Endothelial cell of umbilical vein (primary cell): Measurements from ENCODE around the gene BIRC5. TPM values are rescaled to one million over a fixed set of nuclear protein-coding genes. Genes with fewer than 3 reads are reported as not detected.

Experiments used
- BruUV-seq: library from RNA; stranded (reverse); fragments of 400-500 nt; replicated peaks from 2 replicates; lab custom pipeline; 2021; lab: Mats Ljungman, UMichigan
- CTCF ChIA-PET: fragments of 300-600, 350-600 bp; sonication (Branson Sonifier 250); formaldehyde crosslinking; loops from one replicate; lab custom pipeline; 2021; ENCODE audit warnings: antibody characterized with exemption, inconsistent platforms; lab: Charles Lee
- POLR2A ChIA-PET: fragments of 300-600, 350-600 bp; sonication (Branson Sonifier 250); formaldehyde crosslinking; loops from one replicate; lab custom pipeline; 2021; ENCODE audit warnings: antibody characterized with exemption, inconsistent platforms; lab: Charles Lee
- DNase-seq: peaks from one replicate; pipeline ENCODE4 v3.0.0-alpha.2; 2011; ENCODE audit warnings: low read depth, low spot score
- FAIRE-seq: peaks from 2 replicates; lab custom pipeline; 2011; peaks lifted over from hg19 to GRCh38; lab: Jason Lieb, UNC
- H2AFZ ChIP-seq: 2 replicates; pipeline ENCODE4 v1.6.0; 2012; ENCODE audit warnings: low read depth, low read length, control low read depth, inconsistent platforms
- H3K27ac ChIP-seq: 2 replicates; pipeline ENCODE4 v1.5.1; 2011; ENCODE audit warnings: low read depth, mild to moderate bottlenecking, control low read depth, low read length, moderate library complexity; ENCODE audit not compliant: insufficient read depth
- H3K27me3 ChIP-seq, 2 experiments: 2 replicates each; pipeline versions ENCODE4 v1.6.0 to v1.6.1; 2011; ENCODE audit warnings: low read length in 2 of 2, mixed read lengths in 1 of 2; ENCODE audit not compliant: control insufficient read depth in 2 of 2, insufficient read depth in 2 of 2
- H3K36me3 ChIP-seq, 2 experiments: 2 replicates in 1 of 2; 3 replicates in 1 of 2; pipeline ENCODE4 v1.5.1; 2011; ENCODE audit warnings: low read length in 2 of 2, mild to moderate bottlenecking in 1 of 2, moderate library complexity in 1 of 2; ENCODE audit not compliant: control insufficient read depth in 2 of 2, insufficient read depth in 2 of 2; ENCODE audit errors: extremely low read depth in 1 of 2
- H3K4me1 ChIP-seq: 3 replicates; pipeline ENCODE4 v1.5.1; 2011; ENCODE audit warnings: mild to moderate bottlenecking, low read length; ENCODE audit not compliant: control insufficient read depth, insufficient read depth; ENCODE audit errors: extremely low read depth
- H3K4me2 ChIP-seq: 2 replicates; pipeline ENCODE4 v1.6.1; 2011; ENCODE audit warnings: low read length, control low read depth, mixed read lengths; ENCODE audit not compliant: insufficient read depth
- H3K4me3 ChIP-seq, 3 experiments: fragments of 200-600 bp in 1 of 3; sonication (generic), shearing (Covaris generic) in 1 of 3; replicated peaks in 1 of 3; 2 replicates each; pipeline ENCODE4 v1.5.1; 2011 to 2016; ENCODE audit warnings: control low read depth in 3 of 3, low read length in 3 of 3, mild to moderate bottlenecking in 2 of 3, inconsistent platforms in 1 of 3, low read depth in 1 of 3, moderate library complexity in 1 of 3; ENCODE audit not compliant: insufficient read depth in 1 of 3
- H3K79me2 ChIP-seq: 2 replicates; pipeline ENCODE4 v1.6.0; 2012; ENCODE audit warnings: low read length, inconsistent platforms; ENCODE audit not compliant: control insufficient read depth, insufficient read depth
- H3K9ac ChIP-seq: replicated peaks from 2 replicates; pipeline ENCODE3; 2011; ENCODE audit warnings: low read length, control low read depth; ENCODE audit not compliant: insufficient read depth; ENCODE audit errors: extremely low read depth
- H3K9me1 ChIP-seq: replicated peaks from 3 replicates; pipeline ENCODE4 v1.6.0; 2011; ENCODE audit warnings: mild to moderate bottlenecking, low read length; ENCODE audit not compliant: control insufficient read depth, insufficient read depth; ENCODE audit errors: extremely low read depth
- H3K9me3 ChIP-seq: replicated peaks from 2 replicates; pipeline ENCODE4 v1.5.1; 2012; ENCODE audit warnings: low read length, inconsistent platforms; ENCODE audit not compliant: control insufficient read depth, insufficient read depth
- H4K20me1 ChIP-seq: replicated peaks from 2 replicates; pipeline ENCODE3; 2011; ENCODE audit warnings: mild to moderate bottlenecking, low read length; ENCODE audit not compliant: control insufficient read depth, insufficient read depth; ENCODE audit errors: extremely low read depth
- CTCF ChIP-seq, 2 donors: IDR thresholded peaks; 1 replicate in 1 of 2; 2 replicates in 1 of 2; pipeline ENCODE4 v1.5.1; 2011; ENCODE audit warnings: low read length in 2 of 2, mild to moderate bottlenecking in 2 of 2, moderate library complexity in 2 of 2, control low read depth in 1 of 2, inconsistent platforms in 1 of 2, low read depth in 1 of 2; ENCODE audit not compliant: insufficient read depth in 1 of 2; ENCODE audit errors: extremely low read depth in 1 of 2
- EZH2 ChIP-seq: IDR thresholded peaks from 2 replicates; pipeline ENCODE4 v1.6.1; 2012; ENCODE audit warnings: borderline replicate concordance, low read depth, mild to moderate bottlenecking, moderate library complexity, low read length, inconsistent platforms; ENCODE audit not compliant: severe bottlenecking
- FOS ChIP-seq: IDR thresholded peaks from 2 replicates; pipeline ENCODE4 v1.6.1; 2011; ENCODE audit warnings: mild to moderate bottlenecking, low read length, moderate library complexity, borderline replicate concordance; ENCODE audit not compliant: insufficient read depth
- GATA2 ChIP-seq: IDR thresholded peaks from 2 replicates; pipeline ENCODE4 v1.7.0; 2011; ENCODE audit warnings: low read depth, mild to moderate bottlenecking, moderate library complexity, mixed read lengths, low read length; ENCODE audit not compliant: insufficient read length, insufficient read depth
- JUN ChIP-seq: IDR thresholded peaks from 2 replicates; pipeline ENCODE4 v1.6.1; 2011; ENCODE audit warnings: borderline replicate concordance, low read depth; ENCODE audit not compliant: insufficient read length, insufficient read depth
- MAX ChIP-seq: IDR thresholded peaks from 2 replicates; pipeline ENCODE4 v1.6.1; 2011; ENCODE audit not compliant: insufficient read depth, insufficient read length
- MYC ChIP-seq: IDR thresholded peaks from one replicate; pipeline ENCODE4 v1.6.1; 2011; ENCODE audit warnings: mild to moderate bottlenecking, low read depth, low read length
- POLR2A ChIP-seq: IDR thresholded peaks from 2 replicates; pipeline ENCODE4 v1.6.1; 2012; ENCODE audit warnings: low read depth, mild to moderate bottlenecking, control low read depth, low read length
- POLR2AphosphoS5 ChIP-seq: IDR thresholded peaks from 2 replicates; pipeline ENCODE4 v1.6.1; 2012; ENCODE audit warnings: low read depth, mild to moderate bottlenecking, control low read depth, low read length, moderate library complexity; ENCODE audit not compliant: insufficient read depth
- dilution Hi-C: fragments of 300-500 bp; cut with MboI; formaldehyde crosslinking; loops from one replicate; pipeline ENCODE4 v1.15.0; 2019; ENCODE audit warnings: low sequenced_read_pairs; ENCODE audit not compliant: extremely low pct_ligation_motif_present
- intact Hi-C: fragments of 100-400 bp; cut with micrococcal nuclease; formaldehyde crosslinking; loops from one replicate; pipeline ENCODE4 v1.10.0; 2022
- polyA plus RNA-seq, 4 experiments: library from polyadenylated mRNA; depleted of rRNA in 3 of 4; stranded (reverse) in 3 of 4; unstranded in 1 of 4; fragments of >200 nt; gene quantifications; 2 replicates each; pipeline versions ENCODE4 v1.2.1 to v1.2.3, GENCODE V29; 2011 to 2012; ENCODE audit warnings: missing spikeins in 1 of 4
- total RNA-seq: library from RNA; stranded (reverse); gene quantifications from 2 replicates; pipeline ENCODE4 v1.2.3, GENCODE V29; 2021

The BIRC5 gene
- total and polyA plus RNA-seq, 2 donors (not counting 3 experiments of a cell fraction or from before 2014, with no cell fraction given): 32.8 to 74.6 TPM

GRCh38 chr17:78224231-78225087, 10.4 kb downstream of the BIRC5 start:
- Histone ChIP-seq H3K79me2 (peaks cover 5% of the 10 kb centered on the region), H3K9ac (no peak overlapping the region), H3K27me3 (no peaks in the 10 kb centered on the region), H3K4me2 (no peak overlapping the region), H3K27ac (no peak overlapping the region), H3K36me3 (no peaks in the 10 kb centered on the region), H3K9me1 (no peaks in the 10 kb centered on the region), H3K4me3 (no peak overlapping the region), H2AFZ (no peak overlapping the region), H4K20me1 (no peaks in the 10 kb centered on the region), H3K4me1 (peaks cover 31% of the 10 kb centered on the region), H3K9me3 (no peaks in the 10 kb centered on the region)
- POLR2A ChIA-PET: no interaction called here
- dilution Hi-C loops: no loop called here
- DNase-seq: no peak
- FAIRE-seq: no peak
- TF ChIP-seq GATA2 (no peak), POLR2AphosphoS5 (no peak), JUN (no peak), FOS (no peak), MYC (no peak), POLR2A (no peak), EZH2 (no peak), CTCF (IDR thresholded peaks at IDR 0.05; ENCODE audit: extremely low read depth in 1 of 2, insufficient read depth in 1 of 2, low read depth in 1 of 2, low read length in 2 of 2) (no peak), MAX (no peak)
- intact Hi-C loops: no loop called here
- CTCF ChIA-PET: interaction anchor here (5.6 kb wide), 1 partner anchor 26 kb away, joined by 39 read pairs; no protein-coding TSS in a partner anchor
- no TSS peak for BruUV-seq
